OCI-LY1 (cell line): ENCODE data around the gene CINP.

Experiments
- EZH2 ChIP-seq: fragments of 200-600 bp; sonication (generic), shearing (Covaris generic); IDR thresholded peaks from 2 replicates; pipeline ENCODE4 v1.8.0; 2017; ENCODE audit warnings: borderline replicate concordance, mixed run types, mild to moderate bottlenecking, antibody characterized with exemption, low read length, moderate library complexity, mixed read lengths
- TF ChIP-seq, protein P1 (sequence below): fragments of 200-600 bp; sonication (generic), shearing (Covaris generic); IDR thresholded peaks from 2 replicates; pipeline ENCODE4 v1.5.1; 2017; ENCODE audit warnings: mild to moderate bottlenecking, antibody characterized with exemption, low read length, moderate library complexity, mixed read lengths

DNA sequence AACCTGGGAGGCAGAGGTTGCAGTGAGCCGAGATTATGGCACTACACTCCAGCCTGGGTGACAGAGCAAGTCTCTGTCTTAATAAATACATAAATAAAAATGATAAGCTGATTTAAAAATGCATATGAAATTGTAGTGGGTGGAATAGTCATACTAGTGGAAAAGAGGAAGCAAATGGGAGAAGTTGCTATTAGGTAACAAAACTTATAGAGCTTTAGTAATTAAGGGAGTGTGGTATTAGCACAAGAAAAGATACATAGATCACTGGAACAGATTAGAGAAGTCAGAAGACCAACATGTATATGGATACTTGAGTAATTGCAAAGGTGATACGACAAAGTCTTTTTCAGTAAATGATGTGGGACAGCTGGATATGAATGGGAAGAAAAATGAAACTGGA, 26.6 kb upstream of the CINP start:
- TF ChIP-seq, protein P1, sequence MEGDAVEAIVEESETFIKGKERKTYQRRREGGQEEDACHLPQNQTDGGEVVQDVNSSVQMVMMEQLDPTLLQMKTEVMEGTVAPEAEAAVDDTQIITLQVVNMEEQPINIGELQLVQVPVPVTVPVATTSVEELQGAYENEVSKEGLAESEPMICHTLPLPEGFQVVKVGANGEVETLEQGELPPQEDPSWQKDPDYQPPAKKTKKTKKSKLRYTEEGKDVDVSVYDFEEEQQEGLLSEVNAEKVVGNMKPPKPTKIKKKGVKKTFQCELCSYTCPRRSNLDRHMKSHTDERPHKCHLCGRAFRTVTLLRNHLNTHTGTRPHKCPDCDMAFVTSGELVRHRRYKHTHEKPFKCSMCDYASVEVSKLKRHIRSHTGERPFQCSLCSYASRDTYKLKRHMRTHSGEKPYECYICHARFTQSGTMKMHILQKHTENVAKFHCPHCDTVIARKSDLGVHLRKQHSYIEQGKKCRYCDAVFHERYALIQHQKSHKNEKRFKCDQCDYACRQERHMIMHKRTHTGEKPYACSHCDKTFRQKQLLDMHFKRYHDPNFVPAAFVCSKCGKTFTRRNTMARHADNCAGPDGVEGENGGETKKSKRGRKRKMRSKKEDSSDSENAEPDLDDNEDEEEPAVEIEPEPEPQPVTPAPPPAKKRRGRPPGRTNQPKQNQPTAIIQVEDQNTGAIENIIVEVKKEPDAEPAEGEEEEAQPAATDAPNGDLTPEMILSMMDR: no peak
- TF ChIP-seq EZH2: no peak
